SIG-M5 treated with dmso at 0.1 percent for 504 hours (cell line): ENCODE results near the gene PARD6G.

Experiments used
- DNase-seq: peaks from one replicate; lab custom pipeline; 2025; ENCODE audit not compliant: unreplicated experiment; lab: John Stamatoyannopoulos, UW

The PARD6G gene

DNA sequence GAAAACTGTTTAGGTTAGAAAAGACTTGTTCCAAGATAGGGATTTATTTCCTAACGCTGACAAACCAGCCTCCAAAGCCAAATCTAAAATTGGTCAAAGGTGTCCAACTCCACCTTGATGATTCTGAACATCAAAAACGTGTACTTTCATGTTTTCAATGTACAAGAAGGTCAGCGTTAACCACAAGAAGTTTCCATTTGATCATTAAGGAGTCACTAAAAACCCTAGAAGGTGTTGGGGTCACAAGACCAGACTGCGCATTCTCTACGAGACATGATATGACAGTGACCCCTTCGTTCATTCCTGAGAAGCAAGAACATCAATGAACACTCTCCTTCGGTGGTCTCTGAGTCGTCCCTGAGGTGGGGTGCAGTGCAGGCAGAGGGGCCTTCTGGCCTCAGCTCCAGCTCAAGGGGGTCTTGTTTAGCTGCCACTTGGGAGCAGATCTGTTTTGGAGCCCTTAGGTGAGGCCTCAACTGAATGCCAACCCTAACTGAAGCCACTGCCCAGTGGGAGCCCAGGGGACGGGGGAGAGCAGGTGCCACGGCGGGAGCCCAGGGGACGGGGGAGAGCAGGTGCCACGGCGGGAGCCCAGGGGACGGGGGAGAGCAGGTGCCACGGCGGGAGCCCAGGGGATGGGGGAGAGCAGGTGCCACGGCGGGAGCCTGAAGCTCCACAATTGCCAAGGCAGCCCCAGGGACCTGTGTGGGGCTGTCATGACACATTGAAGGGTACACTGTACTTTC, 55.2 kb downstream of the PARD6G start:
- no peak for DNase-seq

DNA sequence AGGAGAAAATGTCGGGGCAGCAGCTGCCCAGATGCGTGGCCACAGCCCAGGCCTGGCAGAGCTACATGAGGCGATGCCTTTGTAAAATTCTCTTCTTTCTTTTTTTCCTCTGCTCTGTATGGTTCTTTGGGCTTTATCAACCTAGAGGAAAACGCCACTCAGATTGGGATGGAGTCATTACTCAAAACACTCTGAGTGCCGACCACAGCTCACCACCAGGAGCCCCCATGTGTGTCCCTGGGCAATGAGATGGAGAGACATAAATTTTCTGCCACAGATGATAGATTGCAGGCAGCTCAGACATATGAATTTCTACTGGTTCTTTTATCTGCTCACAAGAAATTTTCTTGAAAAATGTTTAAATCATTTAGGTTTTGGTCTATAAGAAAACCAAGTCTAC, 56.0 kb downstream of the PARD6G start:
- no peak for DNase-seq

DNA sequence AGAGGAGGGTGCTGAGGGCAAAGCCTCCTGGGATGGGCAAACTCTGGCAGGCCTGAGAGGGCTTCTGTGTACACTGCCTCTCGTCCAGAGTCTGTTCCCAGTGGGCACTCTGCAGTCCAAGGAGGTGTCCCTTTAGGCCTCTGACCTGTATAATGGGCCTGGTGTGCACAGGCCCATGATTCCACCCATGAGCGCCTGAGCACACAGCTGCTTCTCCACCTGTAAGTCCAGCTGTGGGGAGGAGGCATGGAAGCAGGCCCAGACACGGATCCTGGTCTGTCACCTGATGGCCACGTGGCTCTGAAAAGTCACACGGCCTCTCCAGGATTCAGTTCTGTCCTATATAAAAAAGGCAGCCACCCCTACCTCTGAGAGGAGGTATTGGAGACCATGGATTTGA, 57.0 kb downstream of the PARD6G start:
- no peak for DNase-seq

DNA sequence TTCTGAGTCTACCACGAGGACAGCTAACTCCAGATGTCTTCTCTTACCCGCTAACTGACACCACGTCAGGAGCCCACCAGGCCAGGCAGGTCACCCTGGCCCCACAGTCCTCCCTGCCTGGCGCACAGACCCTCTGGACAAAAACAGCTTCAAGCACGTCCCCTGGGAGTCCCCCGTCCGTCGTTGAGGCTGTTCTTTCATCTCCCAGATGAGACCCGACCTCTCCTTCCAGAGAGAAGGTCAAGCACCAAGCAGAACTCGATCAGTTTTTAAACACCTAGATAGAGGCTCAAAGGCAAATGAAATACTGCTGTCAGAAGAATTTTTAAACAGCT, 57.8 kb downstream of the PARD6G start:
- DNase-seq, result no peak

DNA sequence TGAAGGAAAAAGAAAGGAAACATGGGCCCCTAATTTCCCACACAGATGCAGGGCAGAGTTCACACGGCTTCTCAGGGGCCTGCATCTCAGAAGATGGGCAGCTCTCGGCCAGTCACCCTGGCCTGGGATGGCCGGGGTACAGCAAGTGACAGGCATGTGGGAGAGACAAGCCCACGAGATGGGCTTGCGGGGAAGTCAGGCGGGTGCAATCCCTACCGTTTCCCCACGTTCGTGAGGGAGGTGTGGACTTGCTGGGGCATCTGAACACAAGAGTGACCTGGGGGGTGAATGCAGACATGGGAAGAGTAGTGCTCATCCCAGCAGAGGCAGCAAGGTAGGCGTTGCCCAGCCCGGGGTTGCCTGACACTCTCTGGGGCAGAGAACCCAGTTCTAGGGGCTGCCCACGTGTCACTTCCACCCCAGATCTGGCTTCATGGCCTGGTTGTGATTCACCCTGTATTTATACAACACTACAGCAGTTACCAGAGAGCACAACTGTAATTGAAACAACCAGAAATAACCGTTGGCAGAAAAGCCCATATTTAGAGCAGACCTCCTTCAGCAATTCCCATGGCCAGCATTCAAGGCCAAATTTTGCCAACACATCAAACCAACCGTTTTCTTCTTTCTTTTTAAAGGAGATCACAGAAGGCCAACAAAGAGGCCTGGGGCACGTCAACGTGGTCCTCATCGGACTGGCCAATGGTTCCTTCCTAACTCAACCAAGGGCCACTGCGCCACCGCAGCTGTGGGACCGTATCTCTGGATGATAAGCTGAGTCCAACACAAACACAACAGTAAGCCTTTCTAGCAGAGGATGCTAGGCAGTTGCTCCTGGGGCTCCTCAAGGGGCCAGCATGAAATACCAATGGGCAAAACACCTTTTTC, 58.4 kb downstream of the PARD6G start:
- DNase-seq, result no peak

DNA sequence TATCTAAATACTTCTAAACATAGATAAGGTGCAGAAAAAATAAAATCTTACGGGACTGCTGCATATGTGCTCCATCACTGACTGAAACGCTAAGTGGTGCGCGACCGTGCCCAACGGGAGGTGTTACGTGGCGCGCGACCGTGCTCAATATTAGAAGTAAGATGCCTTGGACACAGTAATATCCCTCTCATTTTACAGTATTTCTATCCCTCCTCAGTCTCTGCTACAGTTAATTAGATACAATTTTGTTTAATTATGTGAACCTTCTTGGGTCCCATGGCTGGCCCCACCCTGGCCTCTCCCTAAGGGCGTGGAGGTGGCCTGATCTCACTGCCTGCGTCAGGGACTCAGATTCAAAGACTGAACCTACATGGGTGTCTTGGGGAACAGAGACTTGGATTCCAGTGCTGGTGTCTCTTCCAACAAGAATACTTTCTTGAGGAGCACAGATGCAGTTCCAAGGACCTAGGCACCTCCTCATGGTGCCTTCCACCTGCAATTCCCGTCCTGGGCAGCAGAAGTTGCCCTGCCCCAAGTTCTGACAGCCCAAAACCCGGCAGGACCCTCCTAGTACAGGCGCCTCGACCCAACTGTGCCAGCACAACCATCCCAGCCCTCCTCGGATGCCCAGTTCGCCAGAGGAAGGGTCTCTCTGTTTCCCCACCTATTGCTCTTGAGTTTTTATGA, 59.2 kb downstream of the PARD6G start:
- no peak for DNase-seq

DNA sequence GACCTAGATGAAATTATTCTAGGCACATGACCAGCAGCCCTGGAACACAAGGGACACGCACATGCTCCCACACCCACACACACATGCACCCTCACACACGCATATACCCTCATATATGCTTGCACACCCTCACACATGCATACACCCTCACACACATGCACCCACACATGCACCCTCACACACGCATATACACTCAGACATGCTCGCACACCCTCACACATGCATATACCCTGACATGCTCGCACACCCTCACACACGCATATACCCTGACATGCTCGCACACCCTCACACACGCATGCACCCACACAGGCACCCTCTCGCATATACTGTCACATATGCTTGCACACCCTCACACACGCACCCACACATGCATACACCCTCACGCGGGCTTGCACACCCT, 61.8 kb downstream of the PARD6G start:
- DNase-seq, result no peak

DNA sequence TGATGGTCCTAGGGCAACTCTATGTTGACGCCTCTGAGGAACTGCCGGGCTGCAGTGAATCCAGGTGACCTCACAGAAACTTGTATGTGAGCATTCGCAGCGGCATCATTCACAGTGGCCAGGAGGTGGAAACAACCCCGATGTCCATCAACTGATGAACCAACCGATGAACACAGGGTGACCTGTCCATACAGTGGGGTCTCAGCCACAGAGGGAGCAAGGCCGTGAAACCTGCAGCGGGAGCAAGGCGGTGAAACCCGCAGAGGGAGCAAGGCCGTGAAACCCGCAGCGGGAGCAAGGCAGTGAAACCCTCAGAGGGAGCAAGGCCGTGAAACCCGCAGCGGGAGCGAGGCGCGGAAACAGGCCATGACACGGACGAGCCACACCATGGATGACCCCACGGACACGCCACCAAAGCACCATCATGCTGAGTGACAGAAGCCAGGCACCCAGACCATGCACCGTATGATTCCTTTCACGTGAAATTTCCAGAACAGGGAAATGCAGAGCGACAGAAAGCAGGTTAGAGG, 63.0 kb downstream of the PARD6G start:
- no peak for DNase-seq

DNA sequence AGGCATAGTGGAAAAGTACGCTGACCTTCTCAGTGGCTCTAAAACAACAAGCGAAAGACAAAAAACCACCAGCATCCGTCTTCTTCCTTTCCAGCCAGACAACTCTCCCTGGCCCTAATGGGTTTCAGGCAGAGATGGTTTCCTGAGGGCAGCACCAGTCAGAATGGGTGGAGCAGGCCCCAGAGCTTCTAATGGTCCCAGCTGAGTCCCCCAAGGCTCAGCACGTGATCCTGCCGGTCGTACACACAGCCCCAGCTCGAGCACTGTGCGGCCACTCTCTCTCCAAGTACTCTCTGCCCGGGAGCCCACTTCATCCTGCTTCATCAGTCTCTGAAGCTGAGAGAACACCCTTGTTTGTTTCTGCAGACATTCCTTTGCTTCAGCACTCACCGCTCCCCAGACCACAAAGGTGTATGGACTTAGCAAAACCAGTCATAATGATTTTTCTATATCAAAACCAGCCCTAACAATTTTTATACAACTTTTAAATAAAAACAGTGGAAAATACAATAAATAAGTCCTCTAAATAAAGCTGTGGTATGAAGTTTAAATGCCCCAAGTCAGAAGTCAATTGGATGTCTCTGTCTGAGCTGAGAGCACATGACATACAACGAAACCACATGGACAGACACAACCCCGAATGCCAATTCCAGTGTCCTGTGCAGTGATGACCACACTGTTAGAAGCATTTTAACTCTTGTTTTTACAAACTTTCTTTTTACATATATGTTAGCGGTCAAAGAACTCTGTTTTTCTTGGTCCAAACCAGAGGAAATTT, 63.9 kb downstream of the PARD6G start:
- no peak for DNase-seq

DNA sequence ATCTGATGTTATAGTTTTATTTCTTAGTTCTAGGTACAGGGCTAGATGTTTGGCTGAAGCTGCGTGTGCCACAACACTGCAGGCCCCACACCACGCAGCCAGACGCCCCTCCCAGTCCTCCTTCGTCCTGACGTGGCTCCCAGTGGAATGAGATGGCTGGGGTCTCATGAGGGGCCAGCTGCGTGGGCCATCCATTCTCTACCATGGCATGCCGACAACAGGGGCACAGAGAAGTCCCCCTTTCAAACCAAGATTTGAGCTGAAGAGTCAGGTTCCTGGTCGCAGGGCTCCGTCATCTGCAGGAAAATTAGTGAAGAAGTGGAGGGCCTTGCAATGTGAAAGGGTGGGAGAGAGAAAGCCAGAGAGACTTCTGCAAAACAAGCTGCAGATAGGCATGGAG, 64.5 kb downstream of the PARD6G start:
- no peak for DNase-seq

DNA sequence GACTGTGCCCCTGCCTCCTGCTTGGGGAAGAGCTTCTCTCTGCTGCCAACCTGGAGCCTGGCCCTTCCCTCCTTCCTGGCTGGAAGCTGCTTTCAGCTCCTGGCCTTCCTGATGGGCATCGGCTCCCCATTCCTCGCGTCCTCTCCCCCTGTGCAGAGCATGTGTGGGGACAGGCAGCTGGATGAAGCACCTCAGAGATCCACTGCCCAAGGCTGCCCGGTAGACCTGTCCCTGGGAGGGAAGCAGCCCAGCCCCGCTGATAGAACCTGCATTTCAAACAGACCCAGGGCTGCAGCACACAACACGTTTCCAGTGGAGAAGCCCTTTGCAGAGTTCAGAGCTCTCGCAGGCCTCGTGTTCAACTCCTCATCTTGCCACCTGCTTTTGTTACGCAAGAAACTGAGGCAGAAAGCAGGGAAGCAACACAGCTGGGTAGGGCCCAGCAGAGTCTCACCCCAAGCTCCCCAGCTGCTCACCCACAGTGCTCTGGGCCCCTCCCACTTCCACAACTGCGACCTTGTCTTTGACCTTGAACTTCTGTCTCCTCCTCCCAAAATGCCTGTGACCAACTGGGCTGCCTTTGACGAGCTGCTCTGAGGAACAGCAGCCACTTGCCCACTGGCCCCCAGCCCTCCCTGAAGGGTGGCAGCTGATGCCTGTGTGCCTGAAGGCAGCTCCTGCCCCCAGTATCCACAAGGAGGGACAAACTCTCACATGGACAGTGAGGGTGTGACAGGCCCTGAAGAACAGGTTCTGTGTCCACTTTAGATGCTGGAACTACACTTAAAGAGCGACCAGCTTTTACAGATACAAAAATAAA, 65.5 kb downstream of the PARD6G start:
- DNase-seq, result peak; percentile 57

DNA sequence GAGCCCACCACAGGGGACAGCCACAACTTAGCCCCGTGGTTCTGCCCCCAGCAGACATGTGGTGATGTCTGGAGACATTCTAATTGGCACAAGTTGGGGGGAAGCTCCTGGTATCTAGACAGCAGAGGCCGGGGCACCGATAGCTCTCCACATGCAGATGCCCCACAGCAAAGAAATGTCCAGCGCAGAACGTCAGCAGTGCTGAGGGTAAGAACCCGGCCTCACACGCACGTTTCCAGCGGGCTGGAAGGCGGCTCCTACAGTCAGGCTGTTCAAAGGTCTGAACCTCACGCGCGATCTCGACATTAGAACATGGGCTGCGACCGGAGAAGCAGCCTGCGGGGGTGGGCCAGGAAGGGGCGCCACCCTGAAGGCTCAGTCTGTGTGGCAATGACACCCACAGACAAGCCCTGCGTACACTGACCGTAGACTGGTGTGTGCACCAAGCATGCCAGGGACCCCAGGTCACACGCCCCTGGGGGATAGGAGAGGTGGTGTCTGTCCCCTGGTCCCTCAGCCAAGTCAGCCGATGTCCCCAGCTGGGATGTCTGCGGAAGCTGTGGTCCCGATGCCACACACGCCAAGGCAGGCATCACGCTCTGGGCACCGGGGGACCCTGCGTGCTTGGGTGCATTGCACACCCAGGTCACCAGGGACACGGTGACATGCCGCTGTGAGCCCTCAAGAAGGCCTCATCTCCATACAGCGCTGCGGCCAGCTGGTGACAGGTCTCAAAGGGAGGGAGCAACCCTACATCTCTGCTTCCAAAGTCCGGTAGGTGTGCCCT, 66.3 kb downstream of the PARD6G start:
- no peak for DNase-seq

DNA sequence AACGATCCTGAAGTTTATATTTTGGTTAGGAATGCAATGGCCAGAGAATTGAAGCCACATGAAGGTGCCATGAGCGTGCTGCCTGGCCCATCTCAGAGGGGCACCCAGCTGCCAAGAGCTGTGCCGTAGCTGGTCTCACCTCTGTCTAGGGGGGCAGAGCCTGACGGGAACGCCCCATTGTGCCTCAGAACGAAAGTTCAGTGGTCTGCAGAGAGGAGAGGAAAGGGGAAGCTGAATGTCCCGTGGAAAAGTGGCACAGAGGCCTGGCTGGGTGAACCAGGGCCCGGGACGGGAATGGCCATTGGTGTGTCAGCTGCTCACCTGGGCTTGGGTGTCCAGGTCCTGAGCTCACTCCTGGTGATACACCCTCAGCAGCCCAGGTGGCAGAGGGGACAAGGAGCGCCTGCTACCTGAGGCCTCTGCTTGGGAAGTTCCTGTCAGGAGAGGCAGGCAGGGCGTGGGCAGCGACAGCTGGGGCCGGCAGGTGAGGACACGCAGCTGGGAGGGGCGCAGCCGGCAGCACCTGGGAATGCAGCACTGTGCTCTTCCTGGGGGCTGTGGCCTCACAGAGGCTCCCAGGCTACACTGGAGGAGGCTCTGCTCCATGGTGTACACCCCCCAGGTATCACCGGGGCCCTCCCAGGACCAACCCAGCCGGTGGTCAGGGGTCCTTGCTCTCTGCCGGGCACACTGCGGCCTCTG, 67.3 kb downstream of the PARD6G start:
- peak; percentile 63 for DNase-seq

DNA sequence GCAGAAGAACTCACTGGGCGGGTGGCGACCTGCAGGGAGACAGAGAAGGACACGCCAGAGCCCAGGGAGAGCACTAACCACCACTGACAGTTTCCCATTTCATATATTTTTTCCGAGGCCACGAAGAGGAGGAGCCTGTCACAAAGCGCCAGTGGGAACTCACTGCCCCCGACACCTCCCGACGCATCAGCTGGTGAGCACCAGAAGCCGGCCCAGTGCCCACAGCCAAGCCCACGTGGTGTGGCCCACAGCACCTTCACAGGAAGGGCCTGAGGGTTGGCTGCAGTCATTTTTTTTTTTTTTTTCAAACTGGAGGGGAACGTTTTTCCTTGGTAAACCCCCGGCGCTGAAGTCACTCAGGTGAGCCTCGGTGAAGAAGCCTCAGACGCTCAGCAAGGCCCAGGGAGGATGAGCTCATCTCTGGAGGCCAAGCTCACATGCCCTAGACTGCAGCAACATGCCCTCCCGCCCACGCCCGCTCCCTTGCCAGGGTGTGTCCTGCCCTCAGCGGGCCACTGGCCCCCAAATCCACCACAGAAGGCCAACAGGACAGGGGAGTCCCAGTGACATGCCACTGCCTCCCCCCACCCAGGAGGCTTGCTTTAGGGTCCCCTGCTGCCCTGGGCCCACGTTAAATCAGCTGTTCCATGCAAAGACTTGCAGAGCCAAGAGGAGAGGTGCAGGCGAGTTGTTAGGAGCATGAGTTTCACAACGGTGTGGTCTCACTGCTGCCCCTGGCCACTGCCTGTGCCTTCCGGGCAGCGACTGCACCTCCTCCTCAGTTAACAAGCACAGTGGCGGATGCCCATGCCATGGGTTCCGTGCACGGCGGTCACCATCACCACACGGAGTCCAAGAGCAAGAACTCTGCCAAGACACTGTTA, 68.1 kb downstream of the PARD6G start:
- no peak for DNase-seq

DNA sequence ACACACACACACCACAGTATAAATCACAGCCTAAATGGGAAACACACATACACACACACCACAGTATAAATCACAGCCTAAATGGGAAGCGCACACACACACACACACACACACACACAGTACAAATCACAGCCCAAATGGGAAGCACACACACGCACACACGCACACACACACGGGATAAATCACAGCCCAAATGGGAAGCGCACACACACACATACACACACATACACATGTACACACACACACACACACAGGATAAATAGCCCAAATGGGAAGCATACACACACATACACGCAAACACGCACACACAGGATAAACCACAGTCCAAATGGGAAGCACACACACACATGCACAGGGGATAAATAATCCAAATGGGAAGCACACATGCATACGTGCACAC, 70.2 kb downstream of the PARD6G start:
- no peak for DNase-seq

DNA sequence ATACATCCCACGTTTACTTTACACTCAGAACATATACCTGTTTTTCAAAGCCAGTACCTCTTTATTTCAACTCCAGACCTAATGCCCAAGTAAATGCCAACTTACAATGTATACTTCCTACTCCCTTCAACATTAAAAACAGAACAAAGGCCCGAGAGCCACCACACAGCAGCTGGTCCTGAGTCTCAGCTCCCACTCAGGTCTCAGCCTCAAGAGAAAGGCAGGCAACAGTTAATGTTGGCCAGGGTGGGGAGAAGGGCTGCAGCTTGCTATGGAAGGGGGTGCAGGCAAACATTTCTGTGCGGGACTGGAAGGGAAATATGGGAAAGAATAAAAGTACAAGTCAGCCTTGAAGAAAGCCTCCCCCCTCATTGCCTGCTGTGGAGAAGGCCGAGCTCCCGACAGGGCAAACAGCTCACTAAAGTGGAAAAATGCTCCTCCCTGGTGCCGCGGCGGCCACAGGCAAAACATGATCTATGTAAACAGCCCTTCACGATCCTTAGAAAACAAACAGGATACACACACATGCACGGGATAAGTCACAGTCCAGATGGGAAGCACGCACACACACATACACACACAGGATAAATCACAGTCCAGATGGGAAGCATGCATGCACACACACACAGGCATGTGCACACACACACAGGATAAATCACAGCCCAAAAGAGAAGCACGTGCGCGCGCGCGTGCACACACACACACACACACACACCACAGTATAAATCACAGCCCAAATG, 70.8 kb downstream of the PARD6G start:
- no peak for DNase-seq
